Hindlimb muscle (tissue), 1 donor: ENCODE results near the gene STK4. TPM values are rescaled to one million over a fixed set of nuclear protein-coding genes. Genes with fewer than 3 reads are reported as not detected.
"Not testable (repeated sequence)": the region's sequence is repeated elsewhere in the genome, so short reads cannot be mapped to it uniquely, and the experiment has no call there.

Experiments used
- DNase-seq: peaks from one replicate; pipeline ENCODE4 v3.0.0-alpha.2; 2013
- polyA plus RNA-seq: library from polyadenylated mRNA; unstranded; fragments of 120-200 nt; gene quantifications from one replicate; pipeline ENCODE4 v1.2.1, GENCODE V29; 2013; ENCODE audit not compliant: insufficient read length

STK4 gene
- polyA plus RNA-seq, 1 donor, result 9.2 TPM

GRCh38 chr20:45058168-45058850 lies 92.0 kb downstream of the STK4 start:
- no peak for DNase-seq

- no peak for DNase-seq
These were observed 92.9 kb downstream of the STK4 start for GRCh38 chr20:45059022-45059728.

GRCh38 chr20:45060294-45060693 lies 94.0 kb downstream of the STK4 start:
- DNase-seq, result no peak

GRCh38 chr20:45061244-45061643 lies 94.9 kb downstream of the STK4 start:
- DNase-seq, result no peak

GRCh38 chr20:45063107-45063506 lies 96.8 kb downstream of the STK4 start:
- DNase-seq, result not testable (repeated sequence)

GRCh38 chr20:45064812-45065211 lies 98.5 kb downstream of the STK4 start:
- no peak for DNase-seq

GRCh38 chr20:45066372-45066771 lies 100.1 kb downstream of the STK4 start:
- no peak for DNase-seq

- no peak for DNase-seq
These were observed 100.8 kb downstream of the STK4 start for GRCh38 chr20:45067087-45067486.

GRCh38 chr20:45067558-45067957 lies 101.2 kb downstream of the STK4 start:
- DNase-seq, result no peak

GRCh38 chr20:45069261-45069660 lies 102.9 kb downstream of the STK4 start:
- no peak for DNase-seq

- DNase-seq, result no peak
These were observed 104.8 kb downstream of the STK4 start for GRCh38 chr20:45070932-45071632.

- no peak for DNase-seq
These were observed 105.8 kb downstream of the STK4 start for GRCh38 chr20:45072066-45072465.

- DNase-seq, result no peak
These were observed 106.9 kb downstream of the STK4 start for GRCh38 chr20:45073221-45073620.

- DNase-seq, result no peak
These were observed 111.2 kb downstream of the STK4 start for GRCh38 chr20:45077559-45077958.

GRCh38 chr20:45080867-45081624 lies 114.7 kb downstream of the STK4 start:
- no peak for DNase-seq

- no peak for DNase-seq
These were observed 116.2 kb downstream of the STK4 start for GRCh38 chr20:45082468-45082867.

- no peak for DNase-seq
These were observed 116.8 kb downstream of the STK4 start for GRCh38 chr20:45083127-45083526.

- DNase-seq, result no peak
These were observed 119.0 kb downstream of the STK4 start for GRCh38 chr20:45085289-45085688.

- no peak for DNase-seq
These were observed 119.6 kb downstream of the STK4 start for GRCh38 chr20:45085867-45086266.

- DNase-seq, result no peak
These were observed 120.9 kb downstream of the STK4 start for GRCh38 chr20:45087097-45087790.

- DNase-seq, result no peak
These were observed 121.5 kb downstream of the STK4 start for GRCh38 chr20:45087814-45088213.

- DNase-seq, result no peak
These were observed 121.9 kb downstream of the STK4 start for GRCh38 chr20:45088247-45088646.
